ENCODE results near the gene AOC2. TPM values are rescaled to one million over a fixed set of nuclear protein-coding genes. Genes with fewer than 3 reads are reported as not detected.
"Not testable (repeated sequence)": the region's sequence is repeated elsewhere in the genome, so short reads cannot be mapped to it uniquely, and the experiment has no call there.

Gene AOC2
- total RNA-seq, 1 donor from 2014 or later = 1.4 TPM

- no peak for DNase-seq (ENCODE audit: low spot score)
Measured at GRCh38 chr17:42832213-42832933, 12.0 kb upstream of the AOC2 start.

GRCh38 chr17:42832934-42833766 is 11.2 kb upstream of the AOC2 start, which contains the start of gene PSME3:
Gene PSME3, plus strand, starts transcription at chr17:42833397. Its CDS starts 235 bp downstream, at chr17:42833632.
- DNase-seq (ENCODE audit: low spot score) = peak; percentile 95

GRCh38 chr17:42833767-42834422 is 10.5 kb upstream of the AOC2 start:
- DNase-seq (ENCODE audit: low spot score) = no peak

- DNase-seq (ENCODE audit: low spot score) = no peak
Measured at GRCh38 chr17:42835732-42836131, 8.6 kb upstream of the AOC2 start.

- no peak for DNase-seq (ENCODE audit: low spot score)
Measured at GRCh38 chr17:42841975-42842685, 2.2 kb upstream of the AOC2 start.

GRCh38 chr17:42843358-42843934 is 934 bp upstream of the AOC2 start:
- DNase-seq (ENCODE audit: low spot score) = peak; percentile 71

GRCh38 chr17:42844761-42845555 is 578 bp downstream of the AOC2 start:
- no peak for DNase-seq (ENCODE audit: low spot score)

- no peak for DNase-seq (ENCODE audit: low spot score)
Measured at GRCh38 chr17:42845556-42845917, 1.2 kb downstream of the AOC2 start.

GRCh38 chr17:42845918-42846593 is 1.7 kb downstream of the AOC2 start:
- DNase-seq (ENCODE audit: low spot score) = no peak

GRCh38 chr17:42846594-42847280 is 2.4 kb downstream of the AOC2 start:
- DNase-seq (ENCODE audit: low spot score) = no peak

GRCh38 chr17:42848093-42848492 is 3.7 kb downstream of the AOC2 start:
- no peak for DNase-seq (ENCODE audit: low spot score)

GRCh38 chr17:42849031-42849430 is 4.7 kb downstream of the AOC2 start:
- no peak for DNase-seq (ENCODE audit: low spot score)

GRCh38 chr17:42849451-42850181 is 5.2 kb downstream of the AOC2 start:
- no peak for DNase-seq (ENCODE audit: low spot score)

- peak; percentile 41 for DNase-seq (ENCODE audit: low spot score)
Measured at GRCh38 chr17:42850954-42851353, 6.6 kb downstream of the AOC2 start, which contains the start of gene AOC3. Gene AOC3, plus strand, starts transcription at chr17:42851199. Its CDS starts 145 bp downstream, at chr17:42851344.

- not testable (repeated sequence) for DNase-seq (ENCODE audit: low spot score)
Measured at GRCh38 chr17:42851371-42852240, 7.2 kb downstream of the AOC2 start.

GRCh38 chr17:42852351-42852750 is 8.0 kb downstream of the AOC2 start:
- DNase-seq (ENCODE audit: low spot score) = no peak

- peak; percentile 48 for DNase-seq (ENCODE audit: low spot score)
Measured at GRCh38 chr17:42853004-42853403, 8.6 kb downstream of the AOC2 start.

GRCh38 chr17:42853597-42853967 is 9.2 kb downstream of the AOC2 start:
- DNase-seq (ENCODE audit: low spot score) = no peak
